ENCODE results near the gene PMPCA. TPM values are rescaled to one million over a fixed set of nuclear protein-coding genes. Genes with fewer than 3 reads are reported as not detected.

PMPCA gene
- total RNA-seq, 1 donor from 2014 or later = 71.8 TPM

- ATAC-seq (no peak), DNase-seq (ENCODE audit: missing footprints) (peak; percentile 44)
- intact Hi-C loops (cut with DNase I) = no loop called here
Observed at GRCh38 chr9:136429075-136429628, 18.7 kb downstream of the PMPCA start.

DNA sequence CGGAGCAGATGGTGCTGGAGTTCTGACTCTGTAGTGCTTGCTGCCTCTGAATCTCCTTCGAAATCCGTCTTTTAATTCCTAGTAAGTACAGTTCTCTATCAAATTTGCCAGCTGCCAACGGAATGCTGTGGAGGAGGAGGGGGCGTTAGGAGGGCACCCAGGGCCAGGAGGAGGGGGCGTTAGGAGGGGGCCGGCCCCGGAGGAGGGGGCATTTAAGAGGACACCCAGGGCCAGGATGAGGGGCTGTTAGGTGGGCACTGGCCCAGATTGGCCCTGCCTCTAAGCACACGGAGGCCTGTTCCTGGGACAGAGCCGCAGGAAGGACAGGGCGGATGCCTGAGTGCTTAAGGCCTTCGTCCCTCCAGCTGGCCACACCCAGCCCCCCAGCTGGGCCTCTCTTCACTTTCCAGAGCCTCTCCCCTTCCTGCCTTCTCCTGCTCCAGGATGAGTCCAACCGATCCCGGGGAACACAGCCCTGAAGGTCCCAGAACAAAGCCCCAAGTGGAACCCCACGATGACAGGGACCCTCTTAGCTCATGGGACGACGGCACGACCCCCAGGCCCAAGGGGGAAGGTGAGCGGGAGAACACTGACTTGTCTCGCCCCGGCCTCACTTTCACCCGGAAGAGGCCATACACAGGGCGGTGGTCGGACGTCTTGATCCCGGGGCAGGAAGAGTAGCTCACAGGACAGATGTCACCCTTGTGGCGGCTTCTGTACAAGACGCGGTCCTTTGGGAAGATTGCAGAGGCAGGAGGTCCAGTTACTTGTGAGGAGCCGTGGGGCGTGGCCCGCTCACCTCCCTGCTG lies 19.4 kb downstream of the PMPCA start:
- intact Hi-C loops (cut with DNase I) = no loop called here
- ATAC-seq (peak; percentile 21), DNase-seq (ENCODE audit: missing footprints) (peak; percentile 44)

- DNase-seq (ENCODE audit: missing footprints) = peak; percentile 47
- intact Hi-C loops (cut with DNase I) = no loop called here
- ATAC-seq = no peak
Observed at GRCh38 chr9:136430588-136431234, 20.3 kb downstream of the PMPCA start.

DNA sequence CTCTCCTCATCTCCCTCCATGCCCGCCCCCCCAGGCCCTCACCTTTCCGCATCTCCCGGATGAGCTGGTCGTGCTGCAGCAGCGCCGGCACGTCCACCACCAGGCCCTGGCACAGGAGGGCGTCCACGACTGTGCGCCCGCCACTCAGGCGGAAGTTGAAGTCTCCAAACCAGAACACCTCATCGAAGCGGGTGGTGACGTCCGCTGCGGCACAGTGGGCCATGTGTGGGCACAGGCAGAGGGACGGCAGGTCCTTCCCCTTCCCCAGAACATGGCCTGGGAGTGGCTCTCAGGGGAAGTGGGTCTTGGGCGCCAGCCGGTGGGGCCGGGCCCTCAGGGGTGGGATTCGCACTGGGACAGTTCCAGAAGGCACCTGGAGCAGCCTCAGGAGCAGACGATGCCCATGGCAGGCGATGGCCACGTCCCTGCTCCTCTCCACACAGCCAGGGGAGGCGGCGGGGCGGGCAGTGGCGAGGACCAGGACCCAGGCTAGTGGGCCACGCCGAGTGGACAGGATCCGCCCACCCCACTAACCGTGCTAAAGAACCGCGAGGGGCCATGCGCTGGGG lies 21.4 kb downstream of the PMPCA start:
- DNase-seq (ENCODE audit: missing footprints) (peak; percentile 11), ATAC-seq (no peak)
- intact Hi-C loops (cut with DNase I) = no loop called here

DNA sequence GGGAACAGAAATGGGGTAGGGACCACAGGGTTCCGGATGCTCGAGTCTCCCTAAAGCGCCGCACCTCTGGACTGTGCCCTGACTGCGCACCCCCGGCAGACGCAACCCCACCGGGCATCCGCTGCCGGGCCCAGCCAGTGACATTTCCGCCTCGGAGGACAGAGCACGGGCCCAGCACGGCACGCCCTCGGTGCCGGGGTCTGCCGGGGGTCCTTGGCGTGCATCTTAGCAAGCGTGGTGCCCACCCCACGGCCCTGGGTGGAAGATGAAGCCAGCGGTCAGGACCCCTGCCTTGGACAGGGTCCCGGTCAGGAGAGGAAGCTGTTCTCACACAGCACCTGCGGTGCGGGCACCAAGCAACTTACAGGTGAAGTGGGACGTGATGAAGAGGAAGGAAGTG lies 22.1 kb downstream of the PMPCA start:
- intact Hi-C loops (cut with DNase I) = no loop called here
- ATAC-seq (no peak), DNase-seq (ENCODE audit: missing footprints) (peak; percentile 65)

DNA sequence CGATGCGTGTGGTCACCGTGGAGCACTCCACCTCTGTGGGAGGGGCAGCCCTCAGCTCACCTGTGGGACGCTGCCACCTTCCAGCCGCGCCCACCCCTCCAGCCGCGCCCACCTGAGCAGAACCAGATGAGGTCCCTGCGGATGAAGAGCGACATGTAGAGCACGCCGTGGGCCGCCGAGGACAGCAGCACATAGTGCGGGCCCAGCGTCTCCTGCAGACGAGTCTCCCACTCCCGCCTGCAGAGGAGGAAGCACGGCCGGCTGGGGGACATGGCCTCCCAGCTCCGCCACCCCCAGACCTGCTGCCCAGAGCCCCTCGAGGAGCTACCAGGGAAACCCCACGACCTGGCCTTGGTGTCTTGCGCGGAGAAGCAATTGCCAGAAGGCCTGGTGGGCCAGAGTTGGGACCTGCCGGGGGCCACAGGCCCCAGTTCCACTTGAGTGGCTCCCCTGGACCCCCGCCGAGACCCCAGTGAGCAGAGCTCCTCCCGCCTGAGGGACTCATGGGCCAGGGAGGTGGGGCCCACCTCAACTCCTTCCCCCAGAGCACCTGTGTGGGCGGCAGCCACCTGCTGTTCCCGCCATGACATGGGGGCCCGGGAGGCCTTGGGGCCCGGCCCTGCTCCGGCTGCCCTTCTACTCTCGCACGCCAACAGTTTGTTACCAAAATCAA lies 22.7 kb downstream of the PMPCA start:
- intact Hi-C loops (cut with DNase I) = no loop called here
- no peak for ATAC-seq
- DNase-seq (ENCODE audit: missing footprints) = peak; percentile 52

GRCh38 chr9:136433849-136434579 lies 23.6 kb downstream of the PMPCA start:
- ATAC-seq (no peak), DNase-seq (ENCODE audit: missing footprints) (no peak)
- intact Hi-C loops (cut with DNase I) = no loop called here

- ATAC-seq (no peak), DNase-seq (ENCODE audit: missing footprints) (no peak)
- intact Hi-C loops (cut with DNase I) = no loop called here
Observed at GRCh38 chr9:136434580-136435169, 24.2 kb downstream of the PMPCA start.

- DNase-seq (ENCODE audit: missing footprints) = no peak
- ATAC-seq = no peak
- intact Hi-C loops (cut with DNase I) = no loop called here
Observed at GRCh38 chr9:136436055-136436634, 25.7 kb downstream of the PMPCA start.

DNA sequence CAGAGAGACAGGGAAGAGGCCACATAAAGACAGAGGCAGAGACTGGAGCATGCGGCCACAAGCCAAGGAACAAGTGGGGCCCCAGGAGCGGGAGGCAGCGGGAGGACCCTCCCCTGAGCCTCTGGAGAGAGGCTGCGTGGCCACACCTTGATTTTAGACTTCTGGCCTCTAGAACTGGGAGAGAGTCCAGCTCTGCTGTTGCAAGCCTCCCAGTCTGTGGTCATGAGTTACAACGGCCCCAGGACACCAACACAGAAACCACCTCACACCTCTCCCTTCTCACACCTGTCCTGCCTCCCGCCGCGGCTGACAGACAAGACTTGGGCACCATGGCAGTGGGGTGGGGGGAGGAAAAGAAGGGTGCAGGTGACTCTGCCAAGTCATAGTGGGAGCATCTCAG lies 27.0 kb downstream of the PMPCA start:
- DNase-seq (ENCODE audit: missing footprints) (no peak), ATAC-seq (no peak)
- intact Hi-C loops (cut with DNase I) = no loop called here

DNA sequence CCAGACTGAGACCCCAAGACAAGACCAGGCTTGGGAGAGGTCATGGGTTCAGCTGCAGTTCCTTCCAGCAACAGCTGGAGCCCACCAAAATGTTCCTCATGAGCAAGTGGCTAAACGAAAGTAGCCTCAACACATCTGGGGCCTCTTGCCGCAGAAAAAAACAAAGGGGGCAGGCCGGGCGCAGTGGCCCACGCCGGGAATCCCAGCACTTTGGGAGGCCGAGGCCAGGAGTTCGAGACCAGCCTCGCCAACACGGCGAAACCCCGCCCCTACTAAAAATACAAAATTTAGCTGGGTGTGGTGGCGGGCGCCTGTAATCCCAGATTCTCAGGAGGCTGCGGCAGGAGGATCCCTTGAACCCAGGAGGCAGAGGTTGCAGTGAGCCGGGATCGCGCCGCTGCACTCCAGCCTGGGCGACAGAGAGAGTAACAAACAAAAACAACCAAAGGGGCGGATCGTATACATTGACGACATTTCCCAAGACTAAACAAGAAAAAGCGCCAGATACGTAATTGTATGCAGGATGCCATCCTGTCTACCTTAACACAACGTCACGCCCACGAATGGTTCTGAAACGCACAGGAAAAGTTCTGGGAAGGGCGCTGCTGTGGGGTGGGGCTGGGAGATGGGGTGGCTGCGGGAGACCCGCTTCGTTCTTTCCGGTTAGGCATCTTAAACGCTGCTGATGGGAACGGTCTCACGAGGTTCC lies 27.5 kb downstream of the PMPCA start:
- DNase-seq (ENCODE audit: missing footprints) = no peak
- intact Hi-C loops (cut with DNase I) = loop anchor here (2.0 kb wide), 1 partner anchor 27 kb away; the partner anchor contains the start of genes ENTR1 and PMPCA
- ATAC-seq = no peak

- ATAC-seq (peak; percentile 9), DNase-seq (ENCODE audit: missing footprints) (no peak)
- intact Hi-C loops (cut with DNase I) = loop anchor here (2.0 kb wide), 1 partner anchor 28 kb away; the partner anchor contains the start of genes ENTR1 and PMPCA
Observed at GRCh38 chr9:136438548-136439480, 28.4 kb downstream of the PMPCA start.

GRCh38 chr9:136439481-136440408 lies 29.3 kb downstream of the PMPCA start, which contains the start of gene INPP5E:
INPP5E (minus strand) TSS chr9:136439845; CDS start chr9:136439419, 426 bp downstream.
- intact Hi-C loops (cut with DNase I) = loop anchor here (2.0 kb wide), 1 partner anchor 29 kb away; the partner anchor contains the start of genes ENTR1 and PMPCA
- ATAC-seq (peak; percentile 90), DNase-seq (ENCODE audit: missing footprints) (peak; percentile 86)

- ATAC-seq (no peak), DNase-seq (ENCODE audit: missing footprints) (no peak)
- intact Hi-C loops (cut with DNase I) = no loop called here
Observed at GRCh38 chr9:136441191-136441680, 30.8 kb downstream of the PMPCA start.
